HEK293 (cell line): ENCODE measurements around the gene MED29.

Experiments
- CTCF ChIA-PET: fragments of 350-600 bp; formaldehyde crosslinking; extraction: SDS; loops from one replicate; lab custom pipeline; 2021; ENCODE audit warnings: antibody characterized with exemption; lab: Yijun Ruan, JAX
- POLR2A ChIA-PET: fragments of 300-600 bp; formaldehyde crosslinking; extraction: SDS; loops from one replicate; lab custom pipeline; 2020; ENCODE audit warnings: antibody characterized with exemption, inconsistent platforms; lab: Yijun Ruan, JAX
- H3K27ac ChIP-seq: fragments of 200-500 bp; sonication (Bioruptor generic); 2 replicates; pipeline ENCODE4 v1.5.1; 2014; ENCODE audit warnings: low read depth, low read length, control low read depth, inconsistent platforms; ENCODE audit errors: extremely low read depth
- H3K36me3 ChIP-seq, 2 experiments: fragments of 200-500 bp in 1 of 2; sonication (Bioruptor generic) in 1 of 2; 1 replicate in 1 of 2; 2 replicates in 1 of 2; pipeline ENCODE4 v1.5.1; 2014 to 2017; ENCODE audit warnings: inconsistent platforms in 2 of 2, low read length in 2 of 2; ENCODE audit not compliant: control insufficient read depth in 2 of 2, insufficient read depth in 1 of 2
- H3K4me1 ChIP-seq: fragments of 200-500 bp; sonication (Bioruptor generic); 2 replicates; pipeline ENCODE4 v1.5.1; 2014; ENCODE audit warnings: mild to moderate bottlenecking, low read length, inconsistent platforms; ENCODE audit not compliant: control insufficient read depth, insufficient read depth
- H3K4me3 ChIP-seq: 2 replicates; pipeline ENCODE4 v1.5.1; 2011; ENCODE audit warnings: low read depth, mild to moderate bottlenecking, control low read depth, low read length, moderate library complexity
- H3K9me3 ChIP-seq: fragments of 200-500 bp; sonication (Bioruptor generic); 2 replicates; pipeline ENCODE4 v1.5.1; 2014; ENCODE audit warnings: low read depth, low read length, inconsistent platforms; ENCODE audit not compliant: control insufficient read depth, insufficient read depth
- BCL11B ChIP-seq: fragments of 450-650 bp; formaldehyde crosslinking; IDR thresholded peaks from 2 replicates; pipeline ENCODE4 v1.5.1; 2016; ENCODE audit warnings: low read depth, missing biosample characterization, missing genetic modification characterization
- CTCF ChIP-seq: fragments of 450-650 bp; formaldehyde crosslinking; IDR thresholded peaks from 2 replicates; pipeline ENCODE4 v1.5.1; 2016; ENCODE audit warnings: missing biosample characterization, missing genetic modification characterization
- EGR2 ChIP-seq: fragments of 450-650 bp; formaldehyde crosslinking; IDR thresholded peaks from 2 replicates; pipeline ENCODE4 v1.5.1; 2016; ENCODE audit warnings: low read depth, missing biosample characterization, missing genetic modification characterization
- KLF1 ChIP-seq: fragments of 450-650 bp; formaldehyde crosslinking; IDR thresholded peaks from 2 replicates; pipeline ENCODE4 v1.5.1; 2016; ENCODE audit warnings: missing biosample characterization, missing genetic modification characterization
- KLF8 ChIP-seq: fragments of 450-650 bp; formaldehyde crosslinking; IDR thresholded peaks from 2 replicates; pipeline ENCODE4 v1.5.1; 2016; ENCODE audit warnings: missing biosample characterization, missing genetic modification characterization
- KLF9 ChIP-seq: fragments of 450-650 bp; formaldehyde crosslinking; IDR thresholded peaks from 2 replicates; pipeline ENCODE4 v1.5.1; 2016; ENCODE audit warnings: missing biosample characterization, missing genetic modification characterization, low read depth
- PBX3 ChIP-seq: sonication (generic); formaldehyde crosslinking; IDR thresholded peaks from 2 replicates; pipeline ENCODE4 v1.8.1; 2022; ENCODE audit warnings: mild to moderate bottlenecking, moderate library complexity, missing genetic modification reagents
- PRDM4 ChIP-seq: fragments of 450-650 bp; formaldehyde crosslinking; IDR thresholded peaks from 2 replicates; pipeline ENCODE4 v1.5.1; 2017; ENCODE audit warnings: missing biosample characterization, missing genetic modification characterization
- REPIN1 ChIP-seq: fragments of 450-650 bp; formaldehyde crosslinking; IDR thresholded peaks from 2 replicates; pipeline ENCODE4 v1.5.1; 2017; ENCODE audit warnings: missing biosample characterization, missing genetic modification characterization, low read depth
- ZBTB10 ChIP-seq: fragments of 450-650 bp; formaldehyde crosslinking; IDR thresholded peaks from 2 replicates; pipeline ENCODE4 v1.5.1; 2016; ENCODE audit warnings: missing biosample characterization, missing genetic modification characterization
- ZBTB20 ChIP-seq: fragments of 450-650 bp; formaldehyde crosslinking; IDR thresholded peaks from 2 replicates; pipeline ENCODE4 v1.5.1; 2016; ENCODE audit warnings: missing biosample characterization, missing genetic modification characterization
- ZBTB8A ChIP-seq: fragments of 450-650 bp; formaldehyde crosslinking; IDR thresholded peaks from 2 replicates; pipeline ENCODE4 v1.5.1; 2016; ENCODE audit warnings: missing biosample characterization, missing genetic modification characterization
- ZNF10 ChIP-seq: fragments of 450-650 bp; formaldehyde crosslinking; IDR thresholded peaks from 2 replicates; pipeline ENCODE4 v1.5.1; 2017; ENCODE audit warnings: missing biosample characterization, missing genetic modification characterization
- ZNF2 ChIP-seq: fragments of 450-650 bp; formaldehyde crosslinking; IDR thresholded peaks from 2 replicates; pipeline ENCODE4 v1.5.1; 2016; ENCODE audit warnings: missing biosample characterization, missing genetic modification characterization
- ZNF239 ChIP-seq: fragments of 450-650 bp; formaldehyde crosslinking; IDR thresholded peaks from 2 replicates; pipeline ENCODE4 v1.5.1; 2016; ENCODE audit warnings: missing biosample characterization, missing genetic modification characterization
- ZNF302 ChIP-seq: fragments of 450-650 bp; formaldehyde crosslinking; IDR thresholded peaks from 2 replicates; pipeline ENCODE4 v1.5.1; 2016; ENCODE audit warnings: missing biosample characterization, missing genetic modification characterization, low read depth
- ZNF311 ChIP-seq: fragments of 450-650 bp; formaldehyde crosslinking; IDR thresholded peaks from 2 replicates; pipeline ENCODE4 v1.5.1; 2017; ENCODE audit warnings: missing biosample characterization, missing genetic modification characterization, borderline replicate concordance
- ZNF366 ChIP-seq: fragments of 450-650 bp; formaldehyde crosslinking; conservative IDR thresholded peaks from 2 replicates; pipeline ENCODE4 v1.5.1; 2016; ENCODE audit warnings: missing biosample characterization, missing genetic modification characterization
- ZNF394 ChIP-seq: fragments of 450-650 bp; formaldehyde crosslinking; IDR thresholded peaks from 2 replicates; pipeline ENCODE4 v1.5.1; 2016; ENCODE audit warnings: missing biosample characterization, missing genetic modification characterization, mild to moderate bottlenecking, moderate library complexity, borderline replicate concordance
- ZNF548 ChIP-seq: fragments of 450-650 bp; formaldehyde crosslinking; IDR thresholded peaks from 2 replicates; pipeline ENCODE4 v1.5.1; 2016; ENCODE audit warnings: missing biosample characterization, missing genetic modification characterization
- ZNF561 ChIP-seq: fragments of 450-650 bp; IDR thresholded peaks from 2 replicates; pipeline ENCODE4 v1.5.1; 2018; ENCODE audit warnings: missing biosample characterization, missing genetic modification characterization, borderline replicate concordance
- ZNF600 ChIP-seq: fragments of 450-650 bp; formaldehyde crosslinking; IDR thresholded peaks from 2 replicates; pipeline ENCODE4 v1.5.1; 2016; ENCODE audit warnings: missing biosample characterization, missing genetic modification characterization
- ZNF768 ChIP-seq: fragments of 450-650 bp; formaldehyde crosslinking; IDR thresholded peaks from 2 replicates; pipeline ENCODE4 v1.5.1; 2018; ENCODE audit warnings: missing biosample characterization, mild to moderate bottlenecking, missing genetic modification characterization
- ZNF791 ChIP-seq: fragments of 450-650 bp; formaldehyde crosslinking; IDR thresholded peaks from 2 replicates; pipeline ENCODE4 v1.5.1; 2016; ENCODE audit warnings: missing biosample characterization, missing genetic modification characterization
- ZSCAN4 ChIP-seq: fragments of 450-650 bp; formaldehyde crosslinking; IDR thresholded peaks from 2 replicates; pipeline ENCODE4 v1.5.1; 2017; ENCODE audit warnings: missing biosample characterization, missing genetic modification characterization
- TF ChIP-seq, protein P1 (sequence below): fragments of 450-650 bp; formaldehyde crosslinking; IDR thresholded peaks from 2 replicates; pipeline ENCODE4 v1.5.1; 2017; ENCODE audit warnings: missing biosample characterization, missing genetic modification characterization

MED29 gene

DNA sequence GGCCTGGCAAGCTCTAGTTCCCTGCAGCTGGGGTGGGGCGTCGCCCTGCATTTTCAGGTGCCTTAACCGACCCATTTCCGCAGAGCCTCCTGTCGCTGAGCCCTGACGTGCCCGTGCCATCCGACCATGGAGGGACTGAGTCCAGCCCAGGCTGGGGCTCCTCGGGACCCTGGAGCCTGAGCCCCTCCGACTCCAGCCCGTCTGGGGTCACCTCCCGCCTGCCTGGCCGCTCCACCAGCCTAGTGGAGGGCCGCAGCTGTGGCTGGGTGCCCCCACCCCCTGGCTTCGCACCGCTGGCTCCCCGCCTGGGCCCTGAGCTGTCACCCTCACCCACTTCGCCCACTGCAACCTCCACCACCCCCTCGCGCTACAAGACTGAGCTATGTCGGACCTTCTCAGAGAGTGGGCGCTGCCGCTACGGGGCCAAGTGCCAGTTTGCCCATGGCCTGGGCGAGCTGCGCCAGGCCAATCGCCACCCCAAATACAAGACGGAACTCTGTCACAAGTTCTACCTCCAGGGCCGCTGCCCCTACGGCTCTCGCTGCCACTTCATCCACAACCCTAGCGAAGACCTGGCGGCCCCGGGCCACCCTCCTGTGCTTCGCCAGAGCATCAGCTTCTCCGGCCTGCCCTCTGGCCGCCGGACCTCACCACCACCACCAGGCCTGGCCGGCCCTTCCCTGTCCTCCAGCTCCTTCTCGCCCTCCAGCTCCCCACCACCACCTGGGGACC is 16.6 kb downstream of the MED29 start:
- Histone ChIP-seq H3K4me3 (peak overlapping the region; percentile 61), H3K9me3 (no peaks in the 10 kb centered on the region), H3K36me3 (peaks cover 0 to 3% of the 10 kb centered on the region in 2 experiments; a peak in 1 of 3 replicates), H3K27ac (no peak overlapping the region), H3K4me1 (peaks cover 51% of the 10 kb centered on the region)
- POLR2A ChIA-PET, result interaction anchor here (1.2 to 11.2 kb wide), 4 partner anchors 9 to 125 kb away, joined by 3 to 175 read pairs (median 84); partner anchors contain the start of genes EID2B, MED29, PAF1 and RPS16
- CTCF ChIA-PET, result interaction anchor here (0.6 to 4.6 kb wide), 6 partner anchors 10 to 85 kb away, joined by 3 to 41 read pairs (median 3); no protein-coding TSS in a partner anchor
- no peak for TF ChIP-seq REPIN1 (tag by site-specific recombination)
- 0 out of 2 replicates have a peak, but pooled peaks have one; percentile 13 for TF ChIP-seq ZBTB8A (tag by site-specific recombination)
- TF ChIP-seq, protein P1, sequence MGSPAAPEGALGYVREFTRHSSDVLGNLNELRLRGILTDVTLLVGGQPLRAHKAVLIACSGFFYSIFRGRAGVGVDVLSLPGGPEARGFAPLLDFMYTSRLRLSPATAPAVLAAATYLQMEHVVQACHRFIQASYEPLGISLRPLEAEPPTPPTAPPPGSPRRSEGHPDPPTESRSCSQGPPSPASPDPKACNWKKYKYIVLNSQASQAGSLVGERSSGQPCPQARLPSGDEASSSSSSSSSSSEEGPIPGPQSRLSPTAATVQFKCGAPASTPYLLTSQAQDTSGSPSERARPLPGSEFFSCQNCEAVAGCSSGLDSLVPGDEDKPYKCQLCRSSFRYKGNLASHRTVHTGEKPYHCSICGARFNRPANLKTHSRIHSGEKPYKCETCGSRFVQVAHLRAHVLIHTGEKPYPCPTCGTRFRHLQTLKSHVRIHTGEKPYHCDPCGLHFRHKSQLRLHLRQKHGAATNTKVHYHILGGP (tag by site-specific recombination), result no peak
- 0 out of 2 replicates have a peak, but pooled peaks have one; percentile 11 for TF ChIP-seq ZBTB10 (tag by site-specific recombination)
- TF ChIP-seq ZSCAN4 (tag by site-specific recombination), result no peak
- TF ChIP-seq ZNF768 (tag by site-specific recombination), result no peak
- TF ChIP-seq BCL11B (tag by site-specific recombination), result peak; percentile 38; the same call in 1 of the 2 replicates
- no peak for TF ChIP-seq ZNF791 (tag by site-specific recombination)
- peak; percentile 53; the same call in 1 of the 2 replicates for TF ChIP-seq ZNF239 (tag by site-specific recombination)
- peak; percentile 71 for TF ChIP-seq KLF1 (tag by site-specific recombination)
- TF ChIP-seq ZNF600 (tag by site-specific recombination), result peak; percentile 81
- peak; percentile 81 for TF ChIP-seq EGR2 (tag by site-specific recombination)
- no peak for TF ChIP-seq ZNF311
- TF ChIP-seq ZNF366 (tag by site-specific recombination), result no peak
- peak; percentile 21; the same call in 1 of the 2 replicates for TF ChIP-seq ZNF394 (tag by site-specific recombination)
- TF ChIP-seq PBX3 (CRISPR knock-in tag), result no peak
- TF ChIP-seq KLF9 (tag by site-specific recombination), result no peak
- TF ChIP-seq KLF8 (tag by site-specific recombination), result 0 out of 2 replicates have a peak, but pooled peaks have one; percentile 2
- TF ChIP-seq CTCF (tag by site-specific recombination), result 0 out of 2 replicates have a peak, but pooled peaks have one; percentile 13
- no peak for TF ChIP-seq ZNF302 (tag by site-specific recombination)
- no peak for TF ChIP-seq ZNF2
- peak; percentile 6; the same call in 1 of the 2 replicates for TF ChIP-seq ZBTB20 (tag by site-specific recombination)
- TF ChIP-seq ZNF548, result no peak
- peak; percentile 57; the same call in 1 of the 2 replicates for TF ChIP-seq ZNF10 (tag by site-specific recombination)
- TF ChIP-seq ZNF561 (tag by site-specific recombination), result no peak
- no peak for TF ChIP-seq PRDM4 (tag by site-specific recombination)
